HG03565 (cell line): Measurements from ENCODE around the gene PARK7.
"Not testable (repeated sequence)": the region's sequence is repeated elsewhere in the genome, so short reads cannot be mapped to it uniquely, and the experiment has no call there.

ENCODE experiments used
- ATAC-seq: cut with Tn5 transposase; IDR thresholded peaks from one replicate; pipeline ENCODE4 v1.9.1; 2021; ENCODE audit warnings: mild to moderate bottlenecking, moderate library complexity; ENCODE audit not compliant: unreplicated experiment

The PARK7 gene

GRCh38 chr1:7961216-7962013 is at the start of gene PARK7:
Gene PARK7 (plus strand): TSS chr1:7961711. CDS start chr1:7962786, 1,075 bp downstream.
- peak; percentile 85 for ATAC-seq

GRCh38 chr1:7912145-7912544 is 49.4 kb upstream of the PARK7 start:
- no peak for ATAC-seq

- ATAC-seq: no peak
These were observed 48.6 kb upstream of the PARK7 start for GRCh38 chr1:7912743-7913557.

GRCh38 chr1:7915826-7916500 is 45.5 kb upstream of the PARK7 start:
- no peak for ATAC-seq

- ATAC-seq: no peak
These were observed 45.0 kb upstream of the PARK7 start for GRCh38 chr1:7916501-7916830.

- not testable (repeated sequence) for ATAC-seq
These were observed 43.5 kb upstream of the PARK7 start for GRCh38 chr1:7917971-7918370.

- no peak for ATAC-seq
These were observed 41.6 kb upstream of the PARK7 start for GRCh38 chr1:7919880-7920279.

GRCh38 chr1:7921796-7922195 is 39.7 kb upstream of the PARK7 start:
- no peak for ATAC-seq

- no peak for ATAC-seq
These were observed 39.2 kb upstream of the PARK7 start for GRCh38 chr1:7922301-7922700.

- ATAC-seq: not testable (repeated sequence)
These were observed 34.5 kb upstream of the PARK7 start for GRCh38 chr1:7927061-7927460.

GRCh38 chr1:7928247-7928646 is 33.3 kb upstream of the PARK7 start:
- no peak for ATAC-seq

- ATAC-seq: no peak
These were observed 31.9 kb upstream of the PARK7 start for GRCh38 chr1:7929637-7930036.

- ATAC-seq: no peak
These were observed 30.7 kb upstream of the PARK7 start for GRCh38 chr1:7930645-7931445.

- ATAC-seq: no peak
These were observed 30.1 kb upstream of the PARK7 start for GRCh38 chr1:7931446-7931812.

- no peak for ATAC-seq
These were observed 28.9 kb upstream of the PARK7 start for GRCh38 chr1:7932524-7933138.

- no peak for ATAC-seq
These were observed 23.4 kb upstream of the PARK7 start for GRCh38 chr1:7938070-7938469.

- no peak for ATAC-seq
These were observed 21.5 kb upstream of the PARK7 start for GRCh38 chr1:7940034-7940433.

GRCh38 chr1:7940745-7941436 is 20.6 kb upstream of the PARK7 start, which contains the start of gene TNFRSF9:
Gene TNFRSF9 (minus strand): TSS chr1:7940839. CDS start chr1:7939994, 845 bp downstream.
- no peak for ATAC-seq

GRCh38 chr1:7941437-7941793 is 20.1 kb upstream of the PARK7 start:
- ATAC-seq: no peak
